ENCODE measurements around the gene PAX4. TPM values are rescaled to one million over a fixed set of nuclear protein-coding genes. Genes with fewer than 3 reads are reported as not detected.

PAX4 gene
- total RNA-seq, 1 donor from 2014 or later = not detected

DNA sequence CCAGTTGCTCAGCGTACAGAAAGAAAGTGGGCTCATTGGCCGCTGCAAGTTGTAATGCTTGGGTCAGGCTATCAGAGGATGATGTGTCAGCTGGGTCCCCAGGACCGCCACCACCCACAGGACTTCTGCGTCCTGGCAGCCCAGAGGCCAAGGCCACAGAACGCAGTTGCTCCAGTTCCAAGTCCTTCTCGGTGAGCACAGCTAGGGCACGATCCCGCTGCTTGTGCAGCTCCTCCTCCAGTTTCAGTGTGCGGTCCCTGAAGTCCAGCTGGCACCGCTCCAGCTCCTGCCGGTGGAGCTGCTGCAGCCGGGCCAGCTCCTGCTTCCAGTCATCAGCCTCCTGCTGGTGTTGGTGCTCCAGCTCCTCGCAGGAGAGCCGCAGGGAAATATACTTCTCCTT is 35.6 kb downstream of the PAX4 start:
- Mint-ChIP-seq H3K27ac (ENCODE audit: unreplicated experiment) (no peak overlapping the region), H3K4me3 (ENCODE audit: unreplicated experiment) (no peak overlapping the region), H3K4me1 (ENCODE audit: low read depth, unreplicated experiment) (peaks cover 39% of the 10 kb centered on the region), H3K27me3 (ENCODE audit: low read depth, unreplicated experiment) (no peaks in the 10 kb centered on the region), H3K9me3 (ENCODE audit: unreplicated experiment) (no peaks in the 10 kb centered on the region), H3K36me3 (ENCODE audit: low read depth, unreplicated experiment) (peaks cover 20% of the 10 kb centered on the region)
- Histone ChIP-seq H3K9me3 (ENCODE audit: insufficient read depth, low read depth, low read length) (no peaks in the 10 kb centered on the region), H3K27me3 (ENCODE audit: insufficient read depth, low read length) (no peaks in the 10 kb centered on the region), H3K9ac (ENCODE audit: low read length) (no peak overlapping the region), H3K27ac (ENCODE audit: low read depth, low read length) (no peak overlapping the region), H4K20me1 (ENCODE audit: insufficient read depth, low read length) (peaks cover 67% of the 10 kb centered on the region), H3K4me1 (ENCODE audit: insufficient read depth, low read length) (peaks cover 44% of the 10 kb centered on the region), H2AFZ (ENCODE audit: low read depth, low read length) (no peak overlapping the region), H3K4me3 (ENCODE audit: insufficient read depth, low read depth, low read length) (no peak overlapping the region), H3K79me2 (ENCODE audit: insufficient read depth, low read length) (peaks cover 56% of the 10 kb centered on the region), H3K36me3 (ENCODE audit: insufficient read depth, low read length) (peaks cover 13% of the 10 kb centered on the region), H3K4me2 (ENCODE audit: low read length) (peak overlapping the region; percentile 97)
- FAIRE-seq (no peak), DNase-seq (ENCODE audit: low read depth) (no peak)
- TF ChIP-seq CTCF (IDR thresholded peaks at IDR 0.05; ENCODE audit: insufficient read depth, low read depth, low read length) (no peak), EZH2 (IDR thresholded peaks at IDR 0.05; ENCODE audit: insufficient read depth, low read length) (no peak)

DNA sequence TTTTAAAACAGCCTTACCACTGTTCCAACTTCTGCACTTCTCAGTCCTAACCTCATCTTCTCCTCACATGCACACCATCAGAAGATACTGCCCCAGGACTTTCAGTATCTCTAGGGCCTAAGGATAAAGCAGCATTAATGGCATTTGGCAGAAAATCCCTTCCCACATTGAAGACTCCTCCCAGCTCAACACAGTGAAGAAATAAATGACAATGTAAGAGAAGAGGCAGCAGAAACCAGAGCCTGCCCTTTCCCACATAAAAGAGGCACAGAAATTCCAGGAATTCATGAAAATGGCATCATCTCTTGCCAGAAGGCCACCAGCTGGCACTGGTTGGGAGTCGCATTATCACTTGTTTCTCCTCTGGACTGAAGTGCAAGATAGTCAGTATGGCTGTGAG is 36.2 kb downstream of the PAX4 start:
- peaks cover 56% of the 10 kb centered on the region for H3K79me2 ChIP-seq (ENCODE audit: insufficient read depth, low read length)
- Mint-ChIP-seq H3K4me1 (ENCODE audit: low read depth, unreplicated experiment) (peaks cover 39% of the 10 kb centered on the region), H3K27ac (ENCODE audit: unreplicated experiment) (no peak overlapping the region), H3K9me3 (ENCODE audit: unreplicated experiment) (peaks cover 2% of the 10 kb centered on the region), H3K36me3 (ENCODE audit: low read depth, unreplicated experiment) (peaks cover 22% of the 10 kb centered on the region), H3K27me3 (ENCODE audit: low read depth, unreplicated experiment) (no peaks in the 10 kb centered on the region), H3K4me3 (ENCODE audit: unreplicated experiment) (peak overlapping the region; percentile 0)
- H3K27me3 ChIP-seq (ENCODE audit: insufficient read depth, low read length) = no peaks in the 10 kb centered on the region
- DNase-seq (ENCODE audit: low read depth) (no peak), FAIRE-seq (no peak)
- peaks cover 44% of the 10 kb centered on the region for H3K4me1 ChIP-seq (ENCODE audit: insufficient read depth, low read length)
- no peak overlapping the region for H3K4me3 ChIP-seq (ENCODE audit: insufficient read depth, low read depth, low read length)
- H3K36me3 ChIP-seq (ENCODE audit: insufficient read depth, low read length) = peaks cover 14% of the 10 kb centered on the region
- no peak for TF ChIP-seq CTCF (IDR thresholded peaks at IDR 0.05; ENCODE audit: insufficient read depth, low read depth, low read length)
- no peak for TF ChIP-seq EZH2 (IDR thresholded peaks at IDR 0.05; ENCODE audit: insufficient read depth, low read length)
- H3K9me3 ChIP-seq (ENCODE audit: insufficient read depth, low read depth, low read length) = no peaks in the 10 kb centered on the region
- no peak overlapping the region for H2AFZ ChIP-seq (ENCODE audit: low read depth, low read length)
- H3K9ac ChIP-seq (ENCODE audit: low read length) = no peak overlapping the region
- no peak overlapping the region for H3K27ac ChIP-seq (ENCODE audit: low read depth, low read length)
- peaks cover 67% of the 10 kb centered on the region for H4K20me1 ChIP-seq (ENCODE audit: insufficient read depth, low read length)
- peak overlapping the region; percentile 97 for H3K4me2 ChIP-seq (ENCODE audit: low read length)

- H4K20me1 ChIP-seq (ENCODE audit: insufficient read depth, low read length) = peaks cover 67% of the 10 kb centered on the region
- peaks cover 41% of the 10 kb centered on the region for H3K4me1 ChIP-seq (ENCODE audit: insufficient read depth, low read length)
- no peak overlapping the region for H3K9ac ChIP-seq (ENCODE audit: low read length)
- no peak overlapping the region for H3K4me3 ChIP-seq (ENCODE audit: insufficient read depth, low read depth, low read length)
- DNase-seq (ENCODE audit: low read depth) (no peak), FAIRE-seq (no peak)
- H3K9me3 ChIP-seq (ENCODE audit: insufficient read depth, low read depth, low read length) = no peaks in the 10 kb centered on the region
- H3K4me2 ChIP-seq (ENCODE audit: low read length) = no peak overlapping the region
- H3K36me3 ChIP-seq (ENCODE audit: insufficient read depth, low read length) = peaks cover 14% of the 10 kb centered on the region
- TF ChIP-seq CTCF (IDR thresholded peaks at IDR 0.05; ENCODE audit: insufficient read depth, low read depth, low read length) = no peak
- no peak for TF ChIP-seq EZH2 (IDR thresholded peaks at IDR 0.05; ENCODE audit: insufficient read depth, low read length)
- Mint-ChIP-seq H3K4me3 (ENCODE audit: unreplicated experiment) (no peak overlapping the region), H3K27me3 (ENCODE audit: low read depth, unreplicated experiment) (no peaks in the 10 kb centered on the region), H3K27ac (ENCODE audit: unreplicated experiment) (no peak overlapping the region), H3K9me3 (ENCODE audit: unreplicated experiment) (peaks cover 2% of the 10 kb centered on the region), H3K36me3 (ENCODE audit: low read depth, unreplicated experiment) (peaks cover 25% of the 10 kb centered on the region), H3K4me1 (ENCODE audit: low read depth, unreplicated experiment) (peaks cover 39% of the 10 kb centered on the region)
- no peak overlapping the region for H3K27ac ChIP-seq (ENCODE audit: low read depth, low read length)
- no peak overlapping the region for H2AFZ ChIP-seq (ENCODE audit: low read depth, low read length)
- peaks cover 56% of the 10 kb centered on the region for H3K79me2 ChIP-seq (ENCODE audit: insufficient read depth, low read length)
- H3K27me3 ChIP-seq (ENCODE audit: insufficient read depth, low read length) = no peaks in the 10 kb centered on the region
Measured at GRCh38 chr7:127580612-127581011, 37.3 kb downstream of the PAX4 start.
